Osteocyte (in vitro differentiated cells): ENCODE data around the gene HIVEP3. TPM values are rescaled to one million over a fixed set of nuclear protein-coding genes. Genes with fewer than 3 reads are reported as not detected.

ENCODE experiments used
- DNase-seq: peaks from one replicate; pipeline ENCODE4 v3.0.0; 2021; ENCODE audit warnings: mixed read lengths; ENCODE audit not compliant: unreplicated experiment; ENCODE audit errors: extremely low spot score
- H3K27ac Mint-ChIP-seq: one replicate; pipeline ENCODE4 v1.8.0; 2021; ENCODE audit warnings: mild to moderate bottlenecking, mixed read lengths; ENCODE audit not compliant: unreplicated experiment
- H3K27me3 Mint-ChIP-seq: one replicate; pipeline ENCODE4 v1.8.0; 2021; ENCODE audit warnings: mixed read lengths; ENCODE audit not compliant: unreplicated experiment
- H3K36me3 Mint-ChIP-seq: one replicate; pipeline ENCODE4 v1.8.0; 2021; ENCODE audit warnings: mixed read lengths; ENCODE audit not compliant: unreplicated experiment
- H3K4me1 Mint-ChIP-seq: one replicate; pipeline ENCODE4 v1.8.0; 2021; ENCODE audit warnings: mixed read lengths; ENCODE audit not compliant: unreplicated experiment
- H3K4me3 Mint-ChIP-seq: one replicate; pipeline ENCODE4 v1.8.0; 2021; ENCODE audit warnings: mild to moderate bottlenecking, moderate library complexity, mixed read lengths; ENCODE audit not compliant: unreplicated experiment
- H3K9me3 Mint-ChIP-seq: one replicate; pipeline ENCODE4 v1.8.0; 2021; ENCODE audit warnings: mixed read lengths; ENCODE audit not compliant: unreplicated experiment
- total RNA-seq: library from RNA; stranded (reverse); gene quantifications from 2 replicates; pipeline ENCODE4 v1.2.1, GENCODE V29; 2021
- TF ChIP-seq, protein P1 (sequence below): fragments of 200-600 bp; sonication (generic); IDR thresholded peaks from 2 replicates; pipeline ENCODE4 v1.5.0; 2021; ENCODE audit warnings: antibody characterized with exemption, mild to moderate bottlenecking, moderate library complexity

Gene HIVEP3
- total RNA-seq, 1 donor from 2014 or later: 0.97 TPM

DNA sequence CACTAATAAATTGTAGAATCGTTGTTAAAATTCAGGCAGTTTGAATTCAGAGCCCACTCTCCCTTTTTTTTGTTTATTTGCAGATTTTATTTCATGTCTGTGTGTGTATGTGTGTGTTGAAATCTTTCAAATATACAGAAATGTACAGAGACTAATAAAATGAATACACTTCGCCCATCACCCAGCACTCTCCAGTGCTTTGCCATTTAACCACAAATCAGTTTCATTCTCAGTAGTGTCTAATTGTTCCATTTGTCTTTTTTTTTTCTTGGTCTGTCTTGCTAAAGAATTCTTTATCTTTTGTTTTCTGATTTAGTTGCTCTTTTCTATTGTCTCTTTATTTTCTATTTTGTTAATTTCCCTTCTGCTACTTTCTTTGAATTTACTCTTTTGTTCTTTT lies 99.7 kb downstream of the HIVEP3 start:
- Mint-ChIP-seq H3K9me3 (no peaks in the 10 kb centered on the region), H3K4me1 (peaks cover 8% of the 10 kb centered on the region), H3K27ac (no peak overlapping the region), H3K27me3 (peaks cover 4% of the 10 kb centered on the region), H3K36me3 (no peaks in the 10 kb centered on the region), H3K4me3 (no peak overlapping the region)
- TF ChIP-seq, protein P1, sequence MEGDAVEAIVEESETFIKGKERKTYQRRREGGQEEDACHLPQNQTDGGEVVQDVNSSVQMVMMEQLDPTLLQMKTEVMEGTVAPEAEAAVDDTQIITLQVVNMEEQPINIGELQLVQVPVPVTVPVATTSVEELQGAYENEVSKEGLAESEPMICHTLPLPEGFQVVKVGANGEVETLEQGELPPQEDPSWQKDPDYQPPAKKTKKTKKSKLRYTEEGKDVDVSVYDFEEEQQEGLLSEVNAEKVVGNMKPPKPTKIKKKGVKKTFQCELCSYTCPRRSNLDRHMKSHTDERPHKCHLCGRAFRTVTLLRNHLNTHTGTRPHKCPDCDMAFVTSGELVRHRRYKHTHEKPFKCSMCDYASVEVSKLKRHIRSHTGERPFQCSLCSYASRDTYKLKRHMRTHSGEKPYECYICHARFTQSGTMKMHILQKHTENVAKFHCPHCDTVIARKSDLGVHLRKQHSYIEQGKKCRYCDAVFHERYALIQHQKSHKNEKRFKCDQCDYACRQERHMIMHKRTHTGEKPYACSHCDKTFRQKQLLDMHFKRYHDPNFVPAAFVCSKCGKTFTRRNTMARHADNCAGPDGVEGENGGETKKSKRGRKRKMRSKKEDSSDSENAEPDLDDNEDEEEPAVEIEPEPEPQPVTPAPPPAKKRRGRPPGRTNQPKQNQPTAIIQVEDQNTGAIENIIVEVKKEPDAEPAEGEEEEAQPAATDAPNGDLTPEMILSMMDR: no peak
- no peak for DNase-seq

DNA sequence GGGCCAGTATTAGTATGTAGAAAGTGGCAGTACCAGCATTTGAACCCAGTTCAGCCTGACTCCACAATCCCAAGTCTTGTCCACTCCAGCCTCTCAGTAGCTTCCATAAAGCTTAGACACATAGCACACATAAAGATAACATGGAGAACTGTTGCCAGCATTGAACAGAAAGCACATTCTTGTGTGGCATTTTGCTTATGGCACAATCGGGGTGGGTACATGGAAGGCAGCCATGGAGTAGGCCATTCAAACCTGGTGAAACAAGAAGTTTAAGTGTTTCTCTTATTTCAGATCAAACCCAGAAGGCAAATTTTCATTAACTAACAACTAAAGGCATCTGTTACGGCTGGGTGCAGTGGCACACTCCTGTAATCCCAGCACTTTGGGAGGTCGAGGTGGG lies 102.7 kb downstream of the HIVEP3 start:
- H3K4me1 Mint-ChIP-seq: peaks cover 8% of the 10 kb centered on the region
- no peaks in the 10 kb centered on the region for H3K36me3 Mint-ChIP-seq
- H3K9me3 Mint-ChIP-seq: no peaks in the 10 kb centered on the region
- no peak overlapping the region for H3K27ac Mint-ChIP-seq
- TF ChIP-seq, protein P1: no peak
- DNase-seq: no peak
- H3K4me3 Mint-ChIP-seq: no peak overlapping the region
- peaks cover 4% of the 10 kb centered on the region for H3K27me3 Mint-ChIP-seq

DNA sequence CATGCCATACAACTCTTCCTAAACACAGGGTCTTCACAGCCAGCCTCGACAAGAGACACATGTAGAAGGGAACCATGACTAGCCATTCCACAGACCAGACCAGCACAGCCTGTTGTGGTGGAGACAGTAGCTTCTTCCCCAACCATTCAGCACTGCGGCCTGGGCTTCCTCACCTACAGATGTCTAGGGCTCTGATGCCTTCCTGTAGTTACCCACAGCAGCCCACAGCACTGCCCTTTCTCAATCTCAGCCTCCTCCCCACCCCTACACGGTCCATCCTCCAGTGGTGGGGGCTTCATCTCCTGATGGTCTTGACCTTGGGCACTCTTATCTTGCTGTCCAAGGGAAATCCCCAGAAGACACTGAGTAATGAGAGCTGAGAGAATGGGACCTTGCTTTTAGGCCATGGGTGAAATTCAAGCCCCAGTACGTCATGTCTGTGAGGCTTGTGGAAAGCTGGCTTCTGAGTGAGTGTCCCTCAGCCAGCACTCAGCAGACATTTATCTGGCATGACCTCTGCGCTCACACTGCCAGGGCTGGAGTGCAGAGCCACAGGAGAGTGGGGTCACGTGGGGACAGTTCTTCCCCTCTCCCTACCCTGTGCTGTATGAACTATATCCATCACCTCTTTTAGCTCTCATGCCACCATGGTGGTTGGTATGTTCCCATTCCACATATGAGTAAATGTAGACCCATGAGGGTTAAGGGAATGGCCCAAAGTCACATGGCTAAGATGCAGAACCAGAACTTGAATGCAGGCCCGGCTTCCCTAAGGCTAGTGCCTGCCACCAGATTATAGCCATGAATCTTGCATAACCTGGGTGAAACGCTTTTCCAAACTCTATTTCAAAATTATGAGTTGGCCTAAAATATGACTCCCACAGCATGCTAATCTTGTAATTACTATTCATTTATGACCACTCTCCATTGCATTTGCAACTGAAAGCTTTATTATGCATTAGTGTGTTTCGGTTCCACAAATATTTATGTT lies 104.7 kb downstream of the HIVEP3 start:
- H3K4me3 Mint-ChIP-seq: no peak overlapping the region
- no peaks in the 10 kb centered on the region for H3K36me3 Mint-ChIP-seq
- no peak for DNase-seq
- no peak overlapping the region for H3K27ac Mint-ChIP-seq
- TF ChIP-seq, protein P1: no peak
- H3K27me3 Mint-ChIP-seq: peaks cover 4% of the 10 kb centered on the region
- peaks cover 8% of the 10 kb centered on the region for H3K4me1 Mint-ChIP-seq
- no peaks in the 10 kb centered on the region for H3K9me3 Mint-ChIP-seq

DNA sequence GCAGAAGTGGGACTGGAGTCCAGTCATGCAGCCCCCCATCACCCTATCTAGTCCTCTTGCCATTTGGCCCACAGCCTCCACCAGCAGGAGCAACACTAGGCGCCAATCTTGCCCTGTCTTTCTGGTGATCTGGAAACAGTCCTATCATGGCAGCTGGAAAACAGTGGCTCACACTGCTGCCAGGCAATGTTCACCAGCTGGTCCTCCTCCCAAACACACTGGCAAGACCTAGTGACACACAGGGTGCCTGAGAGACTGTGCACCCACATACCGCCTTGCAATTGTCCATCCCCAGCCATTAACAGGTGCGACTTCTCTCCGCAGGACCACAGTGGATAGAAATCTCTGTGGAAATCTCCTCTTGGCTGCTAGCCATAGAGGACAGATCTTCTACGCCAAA lies 105.5 kb downstream of the HIVEP3 start:
- Mint-ChIP-seq H3K27me3 (peaks cover 2% of the 10 kb centered on the region), H3K9me3 (no peaks in the 10 kb centered on the region), H3K36me3 (no peaks in the 10 kb centered on the region), H3K27ac (no peak overlapping the region), H3K4me1 (peaks cover 8% of the 10 kb centered on the region), H3K4me3 (no peak overlapping the region)
- TF ChIP-seq, protein P1: no peak
- DNase-seq: no peak

DNA sequence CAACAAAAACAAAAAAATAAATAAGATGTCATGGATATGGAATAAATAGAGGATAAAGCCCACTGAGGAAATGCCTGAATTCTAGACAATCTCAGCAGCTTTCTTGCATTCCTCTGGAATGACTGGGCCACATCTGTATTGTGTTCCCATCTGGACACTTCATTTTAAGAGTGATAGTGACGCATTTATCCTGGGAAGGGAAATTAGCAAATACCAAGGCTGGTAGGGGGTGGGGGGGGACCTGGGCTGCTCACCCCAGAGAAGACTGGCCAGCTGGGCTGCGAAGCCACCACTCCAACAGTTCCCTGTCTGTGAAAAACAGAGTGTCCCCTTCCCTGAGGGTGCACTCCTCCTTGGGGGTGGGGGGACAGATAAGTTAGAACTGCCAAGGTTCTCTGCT lies 106.3 kb downstream of the HIVEP3 start:
- peak overlapping the region; percentile 58 for H3K27ac Mint-ChIP-seq
- H3K36me3 Mint-ChIP-seq: no peaks in the 10 kb centered on the region
- H3K4me1 Mint-ChIP-seq: peaks cover 8% of the 10 kb centered on the region
- TF ChIP-seq, protein P1: no peak
- peaks cover 2% of the 10 kb centered on the region for H3K27me3 Mint-ChIP-seq
- no peaks in the 10 kb centered on the region for H3K9me3 Mint-ChIP-seq
- DNase-seq: no peak
- no peak overlapping the region for H3K4me3 Mint-ChIP-seq
